Left renal cortex interstitium (tissue), 4 donors: ENCODE results near the gene GDNF. TPM values are rescaled to one million over a fixed set of nuclear protein-coding genes. Genes with fewer than 3 reads are reported as not detected.
"Not testable (repeated sequence)": the region's sequence is repeated elsewhere in the genome, so short reads cannot be mapped to it uniquely, and the experiment has no call there.

Experiments used
- DNase-seq, 4 donors: peaks; one replicate each; pipeline ENCODE4 v3.0.0-alpha.2; 2013; ENCODE audit warnings: low read depth in 4 of 4, low spot score in 2 of 4, missing footprints in 1 of 4
- polyA plus RNA-seq, 4 donors: library from polyadenylated mRNA; unstranded; fragments of 120-200 nt; gene quantifications; one replicate each; pipeline ENCODE4 v1.2.1, GENCODE V29; 2013; ENCODE audit not compliant: insufficient read length in 4 of 4

Gene GDNF
- polyA plus RNA-seq, 4 donors: 12.6 to 23.6 (median 15.5) TPM

DNA sequence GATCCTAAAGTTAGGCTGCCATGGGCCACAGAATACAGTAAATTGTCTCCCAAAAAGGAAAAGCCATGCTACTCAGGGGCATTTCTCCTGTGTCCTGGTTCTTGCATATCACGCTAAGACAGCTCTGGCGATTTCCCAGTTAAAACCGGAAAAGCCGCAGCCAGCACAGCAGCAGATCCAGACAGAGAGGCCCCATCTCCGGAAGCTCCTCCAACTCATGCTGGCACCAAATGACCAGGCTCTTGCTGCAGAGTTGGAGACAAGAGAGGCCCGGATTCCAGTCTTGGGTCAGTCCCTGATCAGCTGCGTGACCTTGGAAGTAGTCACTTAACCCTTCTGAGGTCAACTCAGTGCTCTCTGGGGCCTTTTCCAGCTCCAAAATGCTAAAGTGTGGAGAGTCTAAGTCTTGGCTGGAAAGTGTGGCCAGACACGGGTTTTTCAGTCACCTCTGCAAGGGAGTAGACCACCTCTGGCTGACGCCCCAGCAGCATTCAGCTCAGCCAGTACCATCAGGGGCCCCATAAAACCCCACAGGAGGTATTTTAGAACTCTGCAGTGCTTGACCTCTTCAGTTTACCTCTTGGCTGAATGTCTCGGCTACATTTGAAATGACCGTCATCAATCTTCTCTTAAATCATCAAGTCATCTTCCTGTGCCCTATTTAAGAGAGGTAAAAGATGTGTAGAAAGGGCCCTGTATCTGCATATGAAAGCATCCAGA, 16.2 kb downstream of the GDNF start:
- DNase-seq: no peak

- DNase-seq: peak in 1 of 4 donors; percentile 40
Measured at GRCh38 chr5:37816883-37817282, 23.0 kb downstream of the GDNF start.

GRCh38 chr5:37816331-37816730, 23.5 kb downstream of the GDNF start:
- no peak for DNase-seq

DNA sequence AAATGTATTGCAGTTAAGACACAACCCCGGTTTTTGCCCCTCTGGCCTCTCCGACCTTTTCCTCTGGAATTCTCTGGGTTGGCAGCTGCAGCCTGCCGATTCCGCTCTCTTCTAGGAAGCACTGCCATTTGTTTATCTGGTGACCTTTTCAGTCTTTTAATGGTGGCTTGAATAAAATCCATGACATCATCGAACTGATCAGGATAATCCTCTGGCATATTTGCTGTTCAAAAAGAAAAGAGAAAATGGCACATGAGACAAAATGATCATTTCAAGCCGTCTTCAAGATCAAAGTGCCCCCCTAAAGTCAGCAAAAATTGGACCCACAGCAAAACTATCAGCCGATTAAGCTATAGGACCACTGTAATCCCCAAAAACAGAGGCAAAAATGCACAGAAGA, 23.9 kb downstream of the GDNF start:
- DNase-seq: no peak

DNA sequence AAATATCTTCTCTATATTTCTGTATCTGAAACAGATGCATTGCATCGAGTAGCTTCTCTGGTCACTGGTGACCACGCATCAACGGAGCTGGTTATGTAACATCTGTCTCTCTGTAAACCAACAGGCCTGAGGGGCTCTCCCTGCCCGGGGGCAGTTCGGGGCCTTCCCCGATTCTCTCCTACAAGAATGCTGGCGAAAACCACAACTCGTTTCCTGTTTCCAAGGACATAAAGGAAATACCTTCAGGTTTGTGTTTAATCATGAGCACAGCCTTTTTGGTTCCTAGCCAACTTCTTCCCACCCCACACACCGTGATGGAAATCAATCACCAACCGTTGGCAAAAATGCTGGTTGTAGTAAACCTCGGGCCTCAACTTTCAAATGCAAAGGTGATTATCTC, 25.1 kb downstream of the GDNF start:
- DNase-seq: no peak

GRCh38 chr5:37812365-37812764, 27.5 kb downstream of the GDNF start:
- no peak for DNase-seq

DNA sequence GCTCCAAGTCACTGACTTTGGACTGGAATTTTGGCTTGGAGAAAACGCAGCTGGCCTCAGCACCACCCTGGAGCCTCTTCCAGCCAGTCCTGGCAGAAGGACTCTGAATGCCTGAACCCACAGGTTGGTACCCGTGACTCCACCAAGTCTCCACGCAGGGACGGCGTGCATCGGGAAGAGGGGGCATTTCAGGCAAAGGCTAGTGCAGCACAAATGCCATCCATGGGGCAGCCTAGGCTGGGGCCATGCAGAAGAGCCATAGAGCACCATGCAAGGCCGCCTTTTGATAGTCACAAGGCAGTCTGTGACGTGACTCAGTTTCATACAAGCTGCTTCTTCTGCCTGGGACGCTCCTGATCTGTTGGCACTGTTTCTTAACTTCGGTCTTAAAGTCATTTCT, 28.0 kb downstream of the GDNF start:
- DNase-seq: no peak

DNA sequence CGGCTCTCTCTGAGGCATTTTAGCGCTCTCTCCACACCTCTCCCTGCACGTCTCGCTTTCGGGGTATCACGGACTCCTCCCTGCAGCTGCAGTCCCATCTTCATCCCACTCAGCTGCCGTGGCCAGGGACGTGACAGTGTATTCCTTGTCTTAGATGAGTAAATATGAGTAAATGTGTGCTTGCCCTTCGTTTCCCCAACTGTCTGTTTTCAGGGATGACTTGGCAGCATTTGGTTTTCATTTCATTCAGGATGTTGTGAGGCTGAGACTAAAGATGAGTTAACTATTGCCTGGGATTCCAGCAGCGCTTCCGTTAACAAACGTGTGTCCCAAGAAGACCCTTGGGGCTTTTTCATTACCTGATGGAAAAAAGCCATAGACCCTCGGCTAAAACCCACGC, 29.5 kb downstream of the GDNF start:
- no peak for DNase-seq

- no peak for DNase-seq
Measured at GRCh38 chr5:37808945-37809344, 30.9 kb downstream of the GDNF start.

DNA sequence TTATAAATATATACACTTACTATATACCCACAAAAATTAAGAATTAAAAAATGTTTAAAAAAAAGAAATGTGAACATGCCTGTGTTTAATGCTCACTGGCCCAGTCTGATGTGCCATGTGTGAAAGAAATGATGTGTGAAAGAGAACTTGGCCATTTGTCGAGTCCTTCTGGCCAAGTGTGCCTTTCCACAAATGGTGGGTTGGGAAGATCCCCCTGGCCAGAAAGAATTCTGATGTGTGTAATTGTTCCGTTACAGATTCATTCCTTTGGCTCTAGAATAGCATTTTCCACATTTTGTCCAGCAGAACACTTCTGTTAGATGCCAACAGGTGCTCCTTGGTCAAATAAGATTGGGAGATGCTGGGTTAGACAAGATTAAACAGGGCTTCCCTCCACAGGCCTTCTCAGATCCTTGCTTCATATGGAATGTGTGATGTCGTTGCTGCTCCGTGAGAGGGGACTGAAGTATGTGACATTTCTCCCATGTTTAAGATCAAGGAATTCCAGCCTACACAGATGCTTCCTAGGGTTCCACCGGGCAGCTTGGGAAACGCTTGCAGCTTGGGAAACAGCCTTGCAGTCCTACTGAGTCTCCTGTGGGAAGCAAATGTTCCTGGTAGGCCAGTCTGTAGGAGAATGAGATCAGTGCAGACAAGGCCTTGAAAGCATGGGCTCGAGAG, 32.1 kb downstream of the GDNF start:
- no peak for DNase-seq

DNA sequence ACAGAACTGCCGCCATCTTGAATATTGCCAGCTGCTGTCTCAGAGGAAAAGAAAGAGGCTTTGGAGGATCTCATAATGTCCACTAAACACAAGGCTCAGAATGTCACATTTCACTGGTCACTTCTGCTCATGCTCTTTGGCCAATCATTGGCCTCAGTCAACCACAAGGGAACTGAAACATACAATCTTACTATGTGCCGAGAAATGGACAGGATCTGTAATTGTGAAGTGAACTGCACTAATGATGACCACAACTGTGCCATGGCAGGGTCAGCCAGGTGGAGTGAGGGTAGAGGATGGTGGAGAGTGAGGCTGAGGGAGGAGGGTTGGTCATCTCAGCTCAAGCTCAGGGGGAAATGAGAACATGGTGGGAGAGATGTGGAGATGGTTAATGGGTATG, 32.8 kb downstream of the GDNF start:
- no peak for DNase-seq

DNA sequence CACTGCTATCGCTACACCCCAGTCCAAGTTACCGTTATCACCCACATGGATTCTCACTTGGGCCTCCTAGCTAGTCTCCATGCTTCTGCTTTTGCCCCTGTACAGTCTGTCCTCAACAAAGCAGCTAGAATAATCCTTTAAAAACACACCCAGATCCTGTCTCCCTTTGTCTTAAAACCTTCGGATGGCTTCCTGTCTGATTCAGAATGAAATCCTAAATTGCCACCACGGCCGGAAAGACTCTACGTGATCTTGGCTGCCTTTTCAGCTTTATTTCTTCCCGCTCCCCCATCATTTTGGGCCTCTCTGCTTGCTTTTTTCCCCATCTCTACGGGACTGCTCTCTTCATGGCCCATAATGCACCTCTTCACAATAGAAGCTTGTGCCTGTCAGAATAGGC, 33.4 kb downstream of the GDNF start:
- no peak for DNase-seq

DNA sequence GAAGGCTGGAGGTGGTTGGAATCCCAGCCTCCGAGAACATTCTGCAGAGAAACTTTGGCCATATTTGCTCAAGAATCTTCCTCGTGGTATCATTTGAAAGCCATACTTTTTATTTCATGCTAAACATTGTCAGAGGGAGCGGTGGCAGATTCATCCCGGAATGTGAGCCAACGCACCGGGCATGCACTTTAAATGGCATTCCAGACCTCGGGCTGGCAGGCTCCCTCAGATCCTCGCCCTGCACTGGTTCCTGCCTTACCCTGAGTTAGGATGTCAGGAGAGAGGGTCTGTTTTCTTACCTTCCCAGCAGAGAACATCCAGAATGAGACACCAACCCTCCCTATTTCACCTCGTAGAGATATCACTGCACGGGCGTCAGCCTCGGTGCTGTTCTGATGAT, 33.8 kb downstream of the GDNF start:
- DNase-seq: no peak

GRCh38 chr5:37804401-37804800, 35.4 kb downstream of the GDNF start:
- no peak for DNase-seq

- DNase-seq: no peak
Measured at GRCh38 chr5:37803487-37803886, 36.4 kb downstream of the GDNF start.

DNA sequence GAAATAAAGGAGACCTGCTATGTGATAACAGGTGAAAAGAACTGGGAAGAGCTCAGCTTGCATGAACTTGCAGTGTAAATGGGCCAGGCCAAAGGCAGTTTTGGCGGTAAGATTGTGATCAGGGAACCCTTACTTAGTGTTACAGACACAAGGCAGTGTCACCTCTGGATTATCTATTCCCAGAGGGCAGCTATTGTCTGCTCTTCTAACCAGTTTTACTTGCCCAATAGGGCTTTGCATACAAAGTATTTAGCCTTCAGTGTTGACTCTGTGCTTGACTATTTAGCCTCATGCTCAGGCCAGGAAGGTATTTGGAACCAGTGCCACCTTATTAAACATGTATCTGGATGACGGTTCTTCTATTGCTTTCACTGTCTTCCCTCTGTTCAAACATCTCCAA, 38.3 kb downstream of the GDNF start:
- DNase-seq: no peak

GRCh38 chr5:37799865-37800421, 39.9 kb downstream of the GDNF start:
- no peak for DNase-seq

DNA sequence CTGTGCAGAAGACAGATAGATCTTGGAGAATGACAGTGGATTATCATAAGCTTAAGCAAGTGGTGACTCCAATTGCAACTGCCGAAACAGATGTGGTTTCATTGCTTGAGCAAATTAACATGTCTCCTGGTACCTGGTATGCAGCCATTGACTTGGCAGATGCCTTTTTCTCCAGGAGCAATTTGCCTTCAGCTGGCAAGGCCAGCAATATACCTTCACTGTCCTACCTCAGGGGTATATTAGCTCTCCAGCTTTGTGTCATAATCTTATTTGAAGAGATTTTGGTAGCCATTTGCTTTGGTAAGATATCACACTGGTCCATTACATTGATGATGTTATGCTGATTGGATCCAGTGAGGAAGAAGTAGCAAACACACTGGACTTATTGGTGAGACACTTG, 43.4 kb downstream of the GDNF start:
- not testable (repeated sequence) for DNase-seq

- not testable (repeated sequence) for DNase-seq
Measured at GRCh38 chr5:37795292-37795691, 44.5 kb downstream of the GDNF start.

DNA sequence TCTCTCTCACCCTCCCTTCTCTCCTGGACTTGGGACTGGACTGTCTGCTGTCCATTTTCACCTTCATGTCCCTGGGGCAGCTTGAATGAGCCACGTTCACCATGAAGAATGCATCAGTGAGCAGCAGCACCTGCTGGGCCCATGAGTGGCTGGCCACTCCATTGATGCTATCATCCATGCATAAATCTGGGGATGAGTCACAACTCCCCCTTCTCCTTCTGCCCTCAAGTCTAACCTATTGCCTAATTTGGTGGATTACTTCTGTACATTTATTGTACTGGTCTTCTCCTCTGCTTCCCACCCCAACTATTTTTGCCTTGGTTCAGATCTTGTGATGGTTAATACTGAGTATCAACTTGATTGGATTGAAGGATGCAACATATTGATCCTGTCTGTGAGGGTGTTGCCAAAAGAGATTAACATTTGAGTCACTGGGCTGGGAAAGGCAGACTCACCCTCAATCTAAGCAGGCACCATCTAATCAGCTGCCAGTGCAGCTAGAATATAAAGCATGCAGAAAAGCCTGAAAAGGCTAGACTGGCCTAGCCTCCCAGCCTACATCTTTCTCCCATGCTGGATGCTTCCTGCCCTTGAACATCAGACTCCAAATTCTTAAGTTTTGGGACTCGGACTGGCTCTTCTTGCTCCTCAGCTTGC, 46.7 kb downstream of the GDNF start:
- no peak for DNase-seq

DNA sequence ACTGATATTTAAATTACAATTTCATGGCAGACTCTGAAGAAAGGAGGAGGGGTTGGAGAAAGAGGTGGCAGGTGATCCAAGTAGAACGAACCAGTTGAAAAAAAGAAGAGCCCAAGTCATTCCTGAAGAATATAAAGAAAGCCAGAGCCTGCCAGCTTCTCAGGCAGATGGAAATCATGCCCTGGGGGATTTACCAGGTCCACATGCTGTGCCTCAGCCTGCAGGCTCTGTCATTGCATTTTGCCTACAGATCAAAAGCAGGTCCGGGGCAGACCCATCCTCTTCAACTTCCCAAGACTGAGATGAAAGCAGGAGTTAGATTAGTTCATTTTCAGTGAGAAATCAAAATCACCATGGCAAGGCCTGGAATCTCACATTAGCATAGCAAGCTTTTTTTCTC, 48.5 kb downstream of the GDNF start:
- DNase-seq: no peak

- no peak for DNase-seq
Measured at GRCh38 chr5:37789991-37790390, 49.9 kb downstream of the GDNF start.
